ENCODE data around the gene SUDS3.

DNA sequence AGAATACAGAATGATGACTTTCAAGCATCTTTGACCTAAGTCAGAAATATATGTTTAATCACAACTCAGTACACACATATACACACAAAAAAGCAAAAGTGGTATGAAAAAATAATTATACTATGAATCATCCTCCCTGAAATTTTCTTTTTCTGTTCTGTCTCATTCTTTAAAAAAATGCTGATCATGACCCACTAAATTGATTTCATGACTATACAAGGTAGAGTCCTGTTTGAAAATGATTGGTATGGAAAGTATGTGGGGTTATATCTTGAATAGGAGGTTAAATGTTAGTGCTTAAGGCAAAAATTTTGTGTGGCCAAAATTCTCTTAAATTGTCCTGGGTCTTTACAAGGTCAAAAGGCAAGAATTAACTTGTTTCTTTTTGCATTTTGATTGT lies 80.4 kb downstream of the SUDS3 start:
- TF ChIP-seq FOXA2 (IDR thresholded peaks at IDR 0.05) (no peak), TAF1 (conservative IDR thresholded peaks at IDR 0.05) (no peak), FOXA1 (IDR thresholded peaks at IDR 0.05) (no peak), YY1 (IDR thresholded peaks at IDR 0.05) (no peak), RAD21 (IDR thresholded peaks at IDR 0.05) (no peak)
- TF ChIP-seq, protein P1, sequence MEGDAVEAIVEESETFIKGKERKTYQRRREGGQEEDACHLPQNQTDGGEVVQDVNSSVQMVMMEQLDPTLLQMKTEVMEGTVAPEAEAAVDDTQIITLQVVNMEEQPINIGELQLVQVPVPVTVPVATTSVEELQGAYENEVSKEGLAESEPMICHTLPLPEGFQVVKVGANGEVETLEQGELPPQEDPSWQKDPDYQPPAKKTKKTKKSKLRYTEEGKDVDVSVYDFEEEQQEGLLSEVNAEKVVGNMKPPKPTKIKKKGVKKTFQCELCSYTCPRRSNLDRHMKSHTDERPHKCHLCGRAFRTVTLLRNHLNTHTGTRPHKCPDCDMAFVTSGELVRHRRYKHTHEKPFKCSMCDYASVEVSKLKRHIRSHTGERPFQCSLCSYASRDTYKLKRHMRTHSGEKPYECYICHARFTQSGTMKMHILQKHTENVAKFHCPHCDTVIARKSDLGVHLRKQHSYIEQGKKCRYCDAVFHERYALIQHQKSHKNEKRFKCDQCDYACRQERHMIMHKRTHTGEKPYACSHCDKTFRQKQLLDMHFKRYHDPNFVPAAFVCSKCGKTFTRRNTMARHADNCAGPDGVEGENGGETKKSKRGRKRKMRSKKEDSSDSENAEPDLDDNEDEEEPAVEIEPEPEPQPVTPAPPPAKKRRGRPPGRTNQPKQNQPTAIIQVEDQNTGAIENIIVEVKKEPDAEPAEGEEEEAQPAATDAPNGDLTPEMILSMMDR (IDR thresholded peaks at IDR 0.05; ENCODE audit: low read depth, low read length, missing input control): no peak
- TF ChIP-seq, protein P2, sequence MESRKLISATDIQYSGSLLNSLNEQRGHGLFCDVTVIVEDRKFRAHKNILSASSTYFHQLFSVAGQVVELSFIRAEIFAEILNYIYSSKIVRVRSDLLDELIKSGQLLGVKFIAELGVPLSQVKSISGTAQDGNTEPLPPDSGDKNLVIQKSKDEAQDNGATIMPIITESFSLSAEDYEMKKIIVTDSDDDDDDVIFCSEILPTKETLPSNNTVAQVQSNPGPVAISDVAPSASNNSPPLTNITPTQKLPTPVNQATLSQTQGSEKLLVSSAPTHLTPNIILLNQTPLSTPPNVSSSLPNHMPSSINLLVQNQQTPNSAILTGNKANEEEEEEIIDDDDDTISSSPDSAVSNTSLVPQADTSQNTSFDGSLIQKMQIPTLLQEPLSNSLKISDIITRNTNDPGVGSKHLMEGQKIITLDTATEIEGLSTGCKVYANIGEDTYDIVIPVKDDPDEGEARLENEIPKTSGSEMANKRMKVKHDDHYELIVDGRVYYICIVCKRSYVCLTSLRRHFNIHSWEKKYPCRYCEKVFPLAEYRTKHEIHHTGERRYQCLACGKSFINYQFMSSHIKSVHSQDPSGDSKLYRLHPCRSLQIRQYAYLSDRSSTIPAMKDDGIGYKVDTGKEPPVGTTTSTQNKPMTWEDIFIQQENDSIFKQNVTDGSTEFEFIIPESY (IDR thresholded peaks at IDR 0.05): no peak
